Ramos (cell line): ENCODE measurements around the gene PTH2R.

ENCODE experiments used
- in situ Hi-C: fragments of 300-500 bp; cut with MboI; formaldehyde crosslinking; loops from one replicate; pipeline ENCODE4 v1.14.3; 2022; ENCODE audit warnings: low sequenced_read_pairs; ENCODE audit not compliant: unreplicated experiment

PTH2R gene

DNA sequence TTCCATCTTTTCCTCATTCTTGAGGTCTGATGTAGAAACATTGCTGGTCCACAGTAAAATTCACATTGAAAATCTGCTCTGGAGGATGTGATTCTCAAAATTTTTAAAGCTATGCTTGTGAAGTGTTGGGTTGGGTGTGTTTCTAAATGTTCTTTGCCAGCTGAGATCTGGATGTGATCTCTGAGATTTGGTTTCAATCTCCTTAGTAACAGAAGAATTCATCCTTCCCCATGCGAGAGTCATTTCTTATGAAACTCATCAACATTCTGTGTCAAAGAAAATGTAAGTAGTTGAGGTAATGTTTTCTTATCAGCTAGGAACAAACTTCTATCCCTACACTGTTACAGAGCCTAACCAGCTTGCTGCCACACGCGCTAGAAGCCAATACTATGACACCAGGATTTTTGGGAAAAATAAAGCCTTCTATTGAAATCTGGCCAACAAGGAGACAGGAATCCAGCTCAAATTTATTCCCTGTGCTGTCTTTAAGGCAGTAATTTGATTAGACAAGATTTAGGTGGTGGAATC lies 134.9 kb downstream of the PTH2R start:
- in situ Hi-C loops, result no loop called here

DNA sequence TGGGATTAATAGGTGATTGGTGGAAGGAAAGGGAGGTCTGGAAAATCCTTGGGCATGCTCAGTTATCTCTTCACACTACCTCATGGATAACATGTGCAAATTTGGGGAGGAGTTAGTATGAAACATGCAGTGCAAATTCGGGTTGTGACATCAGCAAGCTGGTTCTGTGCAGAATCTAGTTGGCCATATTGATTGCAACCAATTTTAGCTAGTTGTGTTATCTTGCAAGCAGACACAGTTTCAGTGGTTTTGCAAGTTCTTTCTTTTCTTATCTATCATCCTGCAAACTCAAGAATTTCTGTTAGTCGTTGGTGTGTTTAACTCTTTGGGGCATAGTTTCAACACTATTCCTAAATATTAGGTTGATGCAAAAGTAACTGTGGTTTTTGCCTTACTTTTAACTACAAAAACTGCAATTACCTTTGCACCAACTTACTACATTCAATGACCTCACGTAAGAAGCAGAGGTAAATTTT lies 135.4 kb downstream of the PTH2R start:
- in situ Hi-C loops, result no loop called here

DNA sequence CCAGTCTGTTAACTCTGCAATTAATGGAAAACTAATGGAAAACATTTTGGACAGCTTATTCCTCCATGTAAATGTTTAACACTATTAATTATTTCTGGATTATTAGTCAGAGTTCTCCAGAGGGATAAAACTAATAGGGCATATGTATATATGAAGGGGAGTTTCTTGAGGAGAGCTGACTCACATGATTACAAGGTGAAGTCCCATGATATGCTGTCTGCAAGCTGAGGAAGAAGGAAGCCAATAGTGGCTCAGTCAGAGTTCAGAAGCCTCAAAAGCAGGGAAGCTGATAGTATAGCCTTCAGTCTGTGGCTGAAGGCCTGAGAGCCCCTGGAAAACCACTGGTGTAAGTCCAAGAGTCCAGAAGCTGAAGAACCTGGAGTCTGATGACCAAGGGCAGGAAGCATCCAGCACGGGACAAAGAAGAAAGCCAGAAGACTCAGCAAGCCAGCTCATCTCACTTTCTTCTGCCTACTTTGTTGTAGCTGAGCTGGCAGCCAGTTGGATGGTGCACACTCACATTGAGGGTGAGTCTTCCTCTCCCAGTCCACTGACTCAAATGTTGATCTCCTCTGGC lies 136.0 kb downstream of the PTH2R start:
- in situ Hi-C loops, result no loop called here
